ENCODE data around the gene ZNF618. TPM values are rescaled to one million over a fixed set of nuclear protein-coding genes. Genes with fewer than 3 reads are reported as not detected.
"Not testable (repeated sequence)": the region's sequence is repeated elsewhere in the genome, so short reads cannot be mapped to it uniquely, and the experiment has no call there.

The ZNF618 gene
- total RNA-seq, 2 experiments from 2014 or later, result not detected

DNA sequence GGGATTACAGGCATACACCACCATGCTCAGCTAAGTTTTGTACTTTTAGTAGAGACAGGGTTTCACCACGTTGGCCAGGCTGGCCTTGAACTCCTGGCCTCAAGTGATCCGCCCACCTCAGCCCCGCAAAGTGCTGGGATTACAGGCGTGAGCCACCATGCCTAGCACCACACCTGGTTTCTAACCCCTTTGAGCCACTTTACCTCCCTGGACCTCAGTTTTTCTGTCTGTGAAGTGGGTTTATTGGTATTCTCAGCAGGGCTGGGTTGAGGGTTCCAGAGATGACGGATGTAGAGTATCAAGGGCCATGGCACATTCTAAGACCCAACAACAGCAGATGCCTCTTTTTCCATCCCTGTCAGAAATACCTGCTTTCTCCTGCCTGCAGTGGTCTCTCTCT lies 163.4 kb downstream of the ZNF618 start:
- H3K27ac ChIP-seq (ENCODE audit: low read depth, low read length, poor library complexity, severe bottlenecking), result no peak overlapping the region
- ChIA-PET CTCF (ENCODE audit: unreplicated experiment) (no interaction called here), POLR2A (no interaction called here)
- H3K9me2 ChIP-seq (ENCODE audit: insufficient read depth, low read length), result no peaks in the 10 kb centered on the region
- intact Hi-C loops (cut with micrococcal nuclease; ENCODE audit: unreplicated experiment), result no loop called here
- H3K9me3 ChIP-seq (ENCODE audit: low read length), result no peaks in the 10 kb centered on the region
- H3K4me1 ChIP-seq (ENCODE audit: insufficient read depth, low read length, poor library complexity, severe bottlenecking), result no peaks in the 10 kb centered on the region
- no TSS peak for BruUV-seq (replicated peaks)
- H4K20me1 ChIP-seq (ENCODE audit: insufficient read depth, low read length), result no peaks in the 10 kb centered on the region
- H3K4me3 ChIP-seq (ENCODE audit: low read depth, low read length, poor library complexity, severe bottlenecking), result no peak overlapping the region
- no peak for TF ChIP-seq CTCF (conservative IDR thresholded peaks at IDR 0.05; ENCODE audit: low read length)
- no peak for TF ChIP-seq EZH2phosphoT487 (IDR thresholded peaks at IDR 0.05; ENCODE audit: borderline replicate concordance, low read depth, low read length)
- no peak overlapping the region for H2AFZ ChIP-seq (ENCODE audit: low read length)
- no peaks in the 10 kb centered on the region for H3K79me2 ChIP-seq (ENCODE audit: insufficient read depth, low read depth, low read length)
- H3K36me3 ChIP-seq (ENCODE audit: insufficient read depth, low read length), result no peaks in the 10 kb centered on the region
- DNase-seq (ENCODE audit: low spot score), result no peak
- no peak overlapping the region for H3K4me2 ChIP-seq (ENCODE audit: low read length)

- H3K79me2 ChIP-seq (ENCODE audit: insufficient read depth, low read depth, low read length); H2AFZ ChIP-seq (ENCODE audit: low read length); BruUV-seq (replicated peaks); H3K36me3 ChIP-seq (ENCODE audit: insufficient read depth, low read length); H3K9me2 ChIP-seq (ENCODE audit: insufficient read depth, low read length); intact Hi-C loops (cut with micrococcal nuclease; ENCODE audit: unreplicated experiment); H3K27ac ChIP-seq (ENCODE audit: low read depth, low read length, poor library complexity, severe bottlenecking); H3K4me3 ChIP-seq (ENCODE audit: low read depth, low read length, poor library complexity, severe bottlenecking); H3K4me1 ChIP-seq (ENCODE audit: insufficient read depth, low read length, poor library complexity, severe bottlenecking); H3K9me3 ChIP-seq (ENCODE audit: low read length); DNase-seq (ENCODE audit: low spot score); CTCF ChIA-PET (ENCODE audit: unreplicated experiment); H3K4me2 ChIP-seq (ENCODE audit: low read length); POLR2A ChIA-PET; H4K20me1 ChIP-seq (ENCODE audit: insufficient read depth, low read length): not testable (repeated sequence)
Measured at GRCh38 chr9:114043660-114044059, 167.6 kb downstream of the ZNF618 start.

DNA sequence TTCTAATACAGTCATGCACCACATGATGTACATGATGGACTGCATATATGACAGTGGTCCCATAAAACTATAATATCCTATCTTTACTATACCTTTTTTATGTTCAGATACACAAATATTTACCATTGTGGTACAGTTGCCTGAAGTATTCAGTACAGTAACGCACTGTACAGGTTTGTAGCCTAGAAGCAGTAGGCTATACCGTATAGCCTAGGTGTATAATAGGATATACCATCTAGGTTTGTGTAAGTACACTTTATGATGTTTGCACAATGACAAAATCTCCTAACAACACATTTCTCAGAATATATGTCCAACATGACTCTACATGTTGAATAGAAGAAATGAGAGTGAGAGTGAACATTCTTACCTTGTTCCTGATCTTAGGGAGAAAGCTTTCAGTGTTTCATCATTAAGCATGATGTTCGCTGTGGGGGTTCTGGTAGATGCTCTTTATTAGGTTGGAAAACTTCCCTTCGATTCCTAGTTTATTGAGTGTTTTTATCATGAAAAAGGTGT lies 170.2 kb downstream of the ZNF618 start:
- no peak overlapping the region for H2AFZ ChIP-seq (ENCODE audit: low read length)
- BruUV-seq (replicated peaks), result no TSS peak
- H4K20me1 ChIP-seq (ENCODE audit: insufficient read depth, low read length), result no peaks in the 10 kb centered on the region

More for the DNA sequence above, 170.2 kb downstream of the ZNF618 start:
- Histone ChIP-seq H3K9me2 (ENCODE audit: insufficient read depth, low read length) (no peaks in the 10 kb centered on the region), H3K9me3 (ENCODE audit: low read length) (no peaks in the 10 kb centered on the region), H3K4me3 (ENCODE audit: low read depth, low read length, poor library complexity, severe bottlenecking) (no peak overlapping the region), H3K4me2 (ENCODE audit: low read length) (no peak overlapping the region), H3K27ac (ENCODE audit: low read depth, low read length, poor library complexity, severe bottlenecking) (no peak overlapping the region), H3K79me2 (ENCODE audit: insufficient read depth, low read depth, low read length) (no peaks in the 10 kb centered on the region), H3K4me1 (ENCODE audit: insufficient read depth, low read length, poor library complexity, severe bottlenecking) (no peaks in the 10 kb centered on the region), H3K36me3 (ENCODE audit: insufficient read depth, low read length) (no peaks in the 10 kb centered on the region)
- no peak for DNase-seq (ENCODE audit: low spot score)
- ChIA-PET CTCF (ENCODE audit: unreplicated experiment) (no interaction called here), POLR2A (interaction anchor here (1.0 kb wide), 1 partner anchor 18 kb away, joined by 3 read pairs; no protein-coding TSS in a partner anchor)
- no peak for TF ChIP-seq EZH2phosphoT487 (IDR thresholded peaks at IDR 0.05; ENCODE audit: borderline replicate concordance, low read depth, low read length)
- TF ChIP-seq CTCF (conservative IDR thresholded peaks at IDR 0.05; ENCODE audit: low read length), result no peak
- intact Hi-C loops (cut with micrococcal nuclease; ENCODE audit: unreplicated experiment), result no loop called here
